T-helper 1 cell treated with Interleukin-12 subunit alpha and Interleukin-12 subunit beta and Interleukin-4 antibody, amounts not matched to agents 30 ng/mL and 1 ng/mL, for 36 hours (primary cell): ENCODE results near the gene CALCR. TPM values are rescaled to one million over a fixed set of nuclear protein-coding genes. Genes with fewer than 3 reads are reported as not detected.
"Not testable (repeated sequence)": the region's sequence is repeated elsewhere in the genome, so short reads cannot be mapped to it uniquely, and the experiment has no call there.

Experiments
- intact Hi-C: fragments of 100-400 bp; cut with micrococcal nuclease; formaldehyde crosslinking; loops from one replicate; pipeline ENCODE4 v1.15.1; 2024
- total RNA-seq: library from RNA; stranded (reverse); gene quantifications from 2 replicates; pipeline ENCODE4 v1.2.3, GENCODE V29; 2022

CALCR gene
- total RNA-seq = not detected in 2 replicates

DNA sequence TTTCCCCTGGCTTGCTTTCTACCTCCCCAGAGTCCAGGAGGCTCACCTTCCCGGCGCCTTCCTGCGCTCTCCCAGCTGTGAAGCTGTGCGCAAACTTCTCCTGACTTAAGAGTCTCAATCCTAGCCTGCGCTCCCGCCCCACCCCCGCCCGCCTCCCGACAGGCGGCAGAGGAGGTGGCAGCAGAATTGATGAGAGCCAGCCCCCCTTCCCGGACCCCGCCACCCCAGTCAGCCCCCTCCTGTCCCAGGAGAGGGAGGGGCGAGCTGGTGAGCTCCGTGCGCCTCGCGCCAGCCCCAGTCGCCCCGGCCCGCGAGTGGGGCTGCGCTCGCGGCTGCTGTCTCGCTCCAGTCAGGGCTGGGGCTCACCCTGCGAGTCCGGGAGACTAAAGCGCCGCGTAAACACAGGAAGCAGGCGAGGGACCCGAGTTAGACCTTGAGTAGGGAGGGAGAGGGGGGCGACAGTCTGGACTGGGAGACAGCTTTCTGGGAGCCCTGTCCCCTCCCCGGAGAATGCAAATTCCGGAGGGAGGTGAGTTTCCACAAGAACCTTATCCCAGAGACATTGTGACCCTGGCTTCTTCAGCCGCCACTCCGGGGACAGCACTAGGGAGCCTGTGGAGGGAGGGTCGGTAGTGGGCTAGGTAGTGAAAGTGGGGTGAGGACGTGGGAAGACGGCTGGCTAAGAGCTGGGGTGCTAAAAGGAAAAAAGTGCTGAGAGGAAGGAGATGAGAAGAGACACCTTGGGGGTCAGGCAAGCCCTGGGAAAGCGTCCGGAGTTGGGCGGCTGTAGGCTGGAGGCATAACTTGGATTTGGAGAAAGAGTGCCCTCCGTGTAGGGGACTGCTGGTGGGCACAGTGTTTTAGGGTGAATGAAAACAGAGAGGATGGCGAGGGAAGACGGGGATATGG is at the start of gene CALCR:
Gene CALCR (minus strand): TSS at position 79 of the 909 bp plus-strand sequence. CDS start 87,743 bp downstream, outside the sequence.
- intact Hi-C loops = no loop called here

DNA sequence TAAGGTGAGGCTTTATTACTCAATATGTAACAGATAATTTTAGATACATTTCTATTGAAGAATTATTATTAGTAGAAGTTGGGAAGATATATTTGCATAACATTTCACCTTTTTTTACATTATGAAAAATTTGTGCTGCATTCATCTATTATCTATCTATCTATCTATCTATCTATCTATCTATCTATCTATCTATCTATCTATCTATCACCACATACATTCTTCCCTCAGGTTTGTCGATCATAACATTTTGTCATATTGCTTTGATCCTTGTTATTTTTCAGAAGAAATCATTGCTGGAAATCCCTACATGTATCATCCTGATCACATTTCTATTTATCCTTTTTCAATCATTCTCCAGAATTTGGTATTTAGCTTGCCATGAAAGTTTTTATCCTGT is 49.3 kb upstream of the CALCR start:
- intact Hi-C loops = loop anchor here (2.0 to 10.0 kb wide), 2 partner anchors 461 to 771 kb away; partner anchors contain the start of gene COL1A2

DNA sequence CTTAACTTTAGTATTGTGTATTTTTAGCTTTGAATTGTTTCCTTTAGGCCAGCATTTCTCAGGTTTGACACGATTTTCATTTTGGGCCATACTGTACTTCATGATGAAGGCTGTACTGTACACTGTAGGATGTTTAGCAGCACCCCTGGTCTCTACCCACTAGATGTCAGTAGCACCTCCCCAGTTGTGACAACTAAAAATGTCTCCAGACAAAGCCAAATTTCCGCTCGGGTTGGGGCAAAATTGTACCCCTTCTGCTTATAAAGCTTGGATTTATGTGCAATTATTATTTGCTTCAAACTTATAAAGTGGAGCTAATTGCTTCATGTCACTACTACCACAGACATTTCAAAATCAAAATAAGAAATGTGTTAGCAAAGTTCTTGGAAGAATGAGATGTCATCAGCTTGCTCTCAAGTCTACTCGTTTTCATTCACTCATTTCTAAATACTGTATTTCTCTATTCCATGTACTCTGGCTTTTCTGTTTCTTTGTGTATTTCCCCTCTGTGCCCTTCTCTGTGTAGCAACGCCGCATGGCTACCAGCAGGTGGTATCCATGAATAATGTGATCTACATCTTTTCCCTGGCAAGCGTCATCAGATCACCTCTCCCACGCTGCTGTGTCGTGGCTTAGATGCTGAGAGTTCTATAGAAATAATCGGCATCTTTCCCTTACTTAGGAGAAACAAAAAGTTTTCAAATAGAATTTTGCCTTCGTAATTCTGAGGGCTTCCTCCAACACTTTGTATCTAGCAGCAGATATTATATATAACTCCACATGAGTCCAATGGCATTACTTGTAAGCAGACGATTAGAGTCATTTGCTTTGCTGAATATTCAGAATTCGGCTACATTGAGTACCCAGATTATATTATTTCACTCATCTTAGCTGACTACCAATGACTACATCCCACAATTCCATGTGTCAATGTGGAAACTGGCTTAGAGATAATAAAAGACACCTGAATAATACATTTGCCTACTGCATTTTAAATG is 47.8 kb upstream of the CALCR start:
- intact Hi-C loops = loop anchor here (2.0 to 10.0 kb wide), 2 partner anchors 462 to 772 kb away; partner anchors contain the start of gene COL1A2

DNA sequence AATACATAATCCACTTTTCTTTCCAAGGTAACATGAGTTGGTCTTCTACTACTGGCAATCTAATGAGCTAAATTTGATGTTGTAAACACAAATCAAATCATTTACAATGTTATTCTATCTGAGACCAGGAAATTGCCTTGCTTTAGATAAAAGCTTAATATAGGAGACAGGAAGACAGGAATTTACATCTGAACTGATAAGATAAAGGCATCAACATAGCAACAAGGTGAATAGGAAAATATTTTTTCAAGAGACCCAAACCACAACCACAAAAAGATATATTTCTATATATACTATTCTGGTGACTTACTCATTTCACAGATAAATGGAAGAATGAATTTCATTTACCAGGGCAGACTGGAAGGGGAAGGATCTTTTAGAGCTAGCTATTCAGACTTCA is 46.3 kb upstream of the CALCR start:
- intact Hi-C loops = loop anchor here (10.0 kb wide), 1 partner anchor 464 kb away; no protein-coding TSS in a partner anchor

DNA sequence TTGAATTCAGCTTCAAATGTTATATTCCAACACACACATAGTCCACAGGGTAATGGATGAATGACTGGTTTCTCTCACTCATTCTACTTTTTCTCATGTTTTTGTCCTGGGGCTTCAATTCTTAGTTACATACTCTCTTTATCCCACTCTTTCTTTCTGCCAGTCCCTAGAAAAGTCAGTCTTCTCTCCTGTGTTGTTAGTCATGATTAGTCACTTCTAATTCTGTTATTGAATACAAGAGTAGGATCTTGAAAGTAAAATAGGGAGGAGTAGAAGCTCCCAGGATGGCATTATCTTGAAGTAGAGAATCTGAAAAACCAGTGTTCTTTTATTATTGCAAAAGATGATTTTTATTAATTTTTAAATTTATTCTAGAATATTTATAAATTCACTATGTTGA is 45.5 kb upstream of the CALCR start:
- intact Hi-C loops = loop anchor here (10.0 kb wide), 1 partner anchor 465 kb away; no protein-coding TSS in a partner anchor

DNA sequence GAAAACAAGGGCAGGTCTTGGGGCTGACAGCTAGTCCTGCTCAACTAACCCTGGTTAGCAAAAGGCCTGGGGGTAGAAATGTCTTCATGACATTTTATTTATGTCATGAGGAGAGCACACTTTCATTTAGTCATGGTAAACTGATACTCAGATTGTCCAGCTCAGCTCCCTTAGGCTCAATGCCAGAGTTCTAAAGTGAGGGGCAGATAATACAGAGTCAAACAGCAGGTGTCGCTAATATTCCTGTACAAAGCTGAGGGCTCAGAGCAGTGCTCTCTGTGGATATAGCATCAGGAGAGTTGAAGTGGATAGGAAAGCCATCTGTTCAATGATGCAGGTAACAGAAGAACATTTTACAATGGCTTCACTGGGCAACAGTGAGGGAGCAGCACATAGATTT is 26.8 kb upstream of the CALCR start:
- intact Hi-C loops = no loop called here

DNA sequence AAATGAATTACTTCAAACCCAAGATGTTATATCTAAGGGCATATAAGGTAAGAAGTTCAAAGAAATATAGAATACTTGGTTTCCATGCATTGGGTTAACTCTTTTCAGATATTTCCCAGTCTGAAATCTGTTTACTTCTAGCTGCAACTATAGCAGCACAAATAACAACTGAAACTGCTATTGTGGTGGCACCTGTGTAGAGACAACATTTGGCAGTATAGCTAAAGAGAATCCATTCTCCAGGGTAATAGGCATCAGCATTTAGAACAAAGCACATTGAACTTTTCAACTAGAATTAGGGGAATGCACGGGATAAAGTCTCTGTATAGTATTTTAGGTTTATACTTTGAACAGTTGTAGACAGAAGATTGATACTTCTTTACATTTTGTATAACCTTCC is 19.7 kb upstream of the CALCR start:
- intact Hi-C loops = no loop called here

DNA sequence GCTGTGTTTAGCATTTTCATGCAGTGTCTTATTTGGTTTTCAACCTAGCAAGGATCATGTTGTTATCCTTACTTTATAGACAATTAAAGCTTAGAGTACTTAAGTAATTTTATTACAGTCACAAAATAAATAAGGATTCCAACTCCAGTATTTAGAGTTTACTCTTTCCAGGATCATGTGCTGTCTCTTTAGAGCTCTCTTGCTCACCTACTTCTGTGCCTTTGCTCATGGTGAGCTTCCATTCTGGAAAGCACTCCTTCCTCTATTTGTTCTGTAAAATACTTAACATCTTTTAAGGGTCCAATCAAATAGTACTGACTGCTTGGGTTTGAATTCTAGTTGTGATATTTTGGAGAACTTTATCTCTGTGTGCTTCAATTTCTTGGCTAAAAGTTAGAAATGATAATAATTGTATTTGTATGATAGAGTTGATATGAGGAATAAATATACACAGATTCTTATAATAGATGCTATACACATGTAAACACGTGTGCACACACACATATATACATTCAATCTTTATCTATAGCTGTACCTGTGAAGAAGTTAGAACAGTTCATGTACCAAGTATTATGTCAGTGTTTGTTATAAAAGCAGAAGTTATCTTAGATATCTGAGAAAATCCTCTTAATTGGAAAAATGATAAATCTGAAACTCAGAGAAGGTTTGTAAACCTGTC is 18.2 kb upstream of the CALCR start:
- intact Hi-C loops = no loop called here

DNA sequence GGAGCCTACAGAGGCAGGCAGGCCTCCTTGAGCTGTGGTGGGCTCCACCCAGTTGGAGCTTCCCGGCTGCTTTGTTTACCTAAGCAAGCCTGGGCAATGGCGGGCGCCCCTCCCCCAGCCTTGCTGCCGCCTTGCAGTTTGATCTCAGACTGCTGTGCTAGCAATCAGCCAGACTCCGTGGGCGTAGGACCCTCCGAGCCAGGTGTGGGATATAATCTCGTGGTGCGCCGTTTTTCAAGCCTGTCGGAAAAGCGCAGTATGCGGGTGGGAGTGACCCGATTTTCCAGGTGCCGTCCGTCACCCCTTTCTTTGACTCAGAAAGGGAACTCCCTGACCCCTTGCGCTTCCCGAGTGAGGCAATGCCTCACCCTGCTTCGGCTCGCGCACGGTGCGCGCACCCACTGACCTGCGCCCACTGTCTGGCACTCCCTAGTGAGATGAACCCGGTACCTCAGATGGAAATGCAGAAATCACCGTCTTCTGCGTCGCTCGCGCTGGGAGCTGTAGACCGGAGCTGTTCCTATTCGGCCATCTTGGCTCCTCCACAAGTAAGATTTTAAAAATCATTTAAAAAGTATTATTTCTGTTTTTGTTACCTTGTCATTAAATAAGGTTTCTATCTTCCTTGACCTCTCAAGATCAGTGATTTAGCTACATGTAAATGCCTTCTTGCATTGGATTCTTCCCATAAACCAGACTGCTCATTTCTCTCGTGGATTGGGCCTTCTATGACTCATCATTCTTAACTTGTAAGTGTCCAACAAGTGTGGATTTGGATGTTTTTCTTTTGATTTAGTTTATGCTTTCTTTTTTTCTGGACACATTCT is 16.9 kb upstream of the CALCR start:
- intact Hi-C loops = not testable (repeated sequence)

DNA sequence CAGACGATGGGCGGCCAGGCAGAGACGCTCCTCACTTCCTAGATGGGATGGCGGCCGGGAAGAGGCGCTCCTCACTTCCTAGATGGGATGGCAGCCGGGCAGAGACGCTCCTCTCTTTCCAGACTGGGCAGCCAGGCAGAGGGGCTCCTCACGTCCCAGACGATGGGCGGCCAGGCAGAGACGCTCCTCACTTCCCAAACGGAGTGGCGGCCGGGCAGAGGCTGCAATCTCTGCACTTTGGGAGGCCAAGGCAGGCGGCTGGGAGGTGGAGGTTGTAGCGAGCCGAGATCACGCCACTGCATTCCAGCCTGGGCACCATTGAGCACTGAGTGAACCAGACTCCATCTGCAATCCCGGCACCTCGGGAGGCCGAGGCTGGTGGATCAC is 11.9 kb upstream of the CALCR start:
- intact Hi-C loops = not testable (repeated sequence)

DNA sequence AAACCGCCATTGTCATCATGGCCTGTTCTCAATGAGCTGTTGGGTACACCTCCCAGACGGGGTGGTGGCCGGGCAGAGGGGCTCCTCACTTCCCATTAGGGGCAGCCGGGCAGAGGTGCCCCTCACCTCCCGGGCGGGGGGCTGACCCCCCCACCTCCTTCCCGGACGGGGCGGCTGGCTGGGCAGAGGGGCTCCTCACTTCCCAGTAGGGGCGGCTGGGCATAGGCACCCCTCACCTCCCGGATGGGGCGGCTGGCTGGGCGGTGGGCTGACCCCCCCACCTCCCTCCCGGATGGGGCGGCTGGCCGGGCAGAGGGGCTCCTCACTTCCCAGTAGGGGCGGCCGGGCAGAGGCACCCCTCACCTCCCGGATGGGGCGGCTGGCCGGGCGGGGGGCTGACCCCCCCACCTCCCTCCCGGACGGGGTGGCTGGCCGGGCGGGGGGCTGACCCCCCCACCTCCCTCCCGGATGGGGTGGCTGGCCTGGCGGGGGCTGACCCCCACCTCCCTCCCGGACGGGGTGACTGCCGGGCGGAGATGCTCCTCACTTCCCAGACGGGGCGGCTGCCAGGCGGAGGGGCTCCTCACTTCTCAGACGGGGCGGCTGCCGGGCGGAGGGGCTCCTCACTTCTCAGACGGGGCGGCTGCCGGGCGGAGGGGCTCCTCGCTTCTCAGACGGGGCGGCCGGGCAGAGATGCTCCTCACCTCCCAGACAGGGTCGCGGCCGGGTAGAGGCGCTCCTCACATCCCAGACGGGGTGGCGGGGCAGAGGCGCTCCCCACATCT is 11.4 kb upstream of the CALCR start:
- intact Hi-C loops = not testable (repeated sequence)

DNA sequence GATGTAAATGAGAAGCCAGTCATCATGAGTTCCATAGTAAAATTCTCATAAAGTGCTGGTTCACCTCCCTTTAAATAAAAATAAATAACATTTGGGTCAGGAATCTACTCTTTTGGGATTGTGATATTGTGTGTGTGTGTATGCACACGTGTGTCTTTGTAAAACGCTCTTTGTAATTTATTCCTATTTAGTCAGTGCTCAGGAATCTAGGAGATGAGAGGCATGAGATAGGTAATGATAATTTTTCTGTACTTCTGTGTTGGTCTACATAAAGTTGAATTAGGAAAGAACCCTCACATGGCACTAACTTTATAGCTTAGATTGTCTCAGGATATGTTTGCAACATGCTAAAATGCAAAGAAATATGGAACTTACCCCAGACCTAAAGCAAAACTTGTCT is 4.9 kb upstream of the CALCR start:
- intact Hi-C loops = no loop called here

DNA sequence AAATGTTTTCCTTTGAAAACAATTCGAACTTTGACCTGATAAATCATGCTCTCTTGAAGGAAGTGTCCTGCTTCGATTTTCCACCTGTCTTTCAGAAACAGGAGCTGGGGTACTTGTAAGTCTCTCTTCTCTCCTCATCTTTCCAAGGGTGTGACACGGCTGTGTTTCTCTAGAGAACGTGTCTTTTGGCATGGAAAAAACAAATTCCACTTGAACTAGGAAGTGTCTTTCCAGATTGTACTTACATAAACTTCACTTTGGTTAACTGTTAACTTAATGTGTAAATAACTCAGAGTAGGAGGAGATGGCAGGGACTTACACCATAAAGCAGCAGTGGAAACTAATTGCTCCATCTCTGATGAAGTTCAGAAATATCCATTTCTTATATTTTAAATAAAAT is 4.2 kb upstream of the CALCR start:
- intact Hi-C loops = no loop called here

DNA sequence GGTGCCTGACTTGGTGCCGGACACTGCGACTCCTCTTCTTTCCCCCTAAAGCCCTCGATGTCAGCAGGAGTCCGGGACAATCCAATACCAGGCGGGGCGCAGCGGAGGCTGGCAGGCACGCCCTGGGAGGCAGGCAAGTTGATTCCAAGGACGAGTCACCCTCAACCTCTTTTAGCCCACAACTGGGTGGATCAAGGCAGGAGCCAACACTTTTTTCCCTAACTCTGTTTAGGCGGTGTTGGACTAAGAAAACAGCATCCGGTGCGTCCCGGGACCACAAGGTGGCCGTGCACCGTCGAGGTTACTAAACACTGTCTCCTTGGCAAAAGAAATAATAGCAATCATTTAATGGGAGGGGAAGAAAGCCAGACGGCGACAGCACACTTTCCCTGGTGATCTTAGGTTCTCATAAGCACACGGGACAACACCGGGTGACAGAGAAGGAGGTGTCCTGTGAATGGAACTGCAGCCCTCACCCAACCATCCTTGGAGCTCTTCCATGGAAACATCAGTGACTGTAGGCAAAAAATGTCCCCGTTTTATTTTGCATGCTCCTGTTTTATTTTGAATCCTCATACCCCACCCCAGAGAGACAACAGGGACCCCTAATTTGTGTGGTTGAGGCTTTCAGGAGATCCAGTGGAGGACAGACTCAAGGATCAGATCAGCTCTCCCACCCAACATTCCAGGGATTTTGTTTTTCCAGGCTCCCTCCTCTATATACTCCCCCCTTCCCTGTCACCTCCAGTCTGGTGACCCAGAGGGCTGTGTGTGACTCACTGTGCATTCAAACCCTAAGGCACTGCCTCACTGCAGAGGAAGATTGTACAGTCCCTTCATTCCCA is 1.3 kb upstream of the CALCR start:
- intact Hi-C loops = no loop called here

DNA sequence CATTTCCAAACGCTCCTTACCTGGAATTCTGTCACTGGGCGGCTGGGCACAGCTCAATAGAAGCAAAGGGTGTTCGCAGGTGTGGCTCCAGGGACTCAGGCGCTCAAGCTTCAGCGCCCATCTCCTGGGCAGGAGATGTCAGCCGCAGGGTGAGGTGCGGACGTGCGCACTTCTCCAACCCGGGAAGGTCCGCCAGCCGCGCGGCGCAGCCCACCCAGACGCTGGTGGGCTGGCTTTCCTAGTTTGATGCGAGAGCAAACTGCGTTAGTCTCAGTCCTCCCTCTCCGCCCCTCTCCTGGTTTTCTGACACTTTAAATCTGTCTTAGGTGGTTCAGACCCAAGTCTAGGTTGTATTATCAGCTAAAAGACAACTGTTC is 267 bp downstream of the CALCR start:
- intact Hi-C loops = no loop called here

DNA sequence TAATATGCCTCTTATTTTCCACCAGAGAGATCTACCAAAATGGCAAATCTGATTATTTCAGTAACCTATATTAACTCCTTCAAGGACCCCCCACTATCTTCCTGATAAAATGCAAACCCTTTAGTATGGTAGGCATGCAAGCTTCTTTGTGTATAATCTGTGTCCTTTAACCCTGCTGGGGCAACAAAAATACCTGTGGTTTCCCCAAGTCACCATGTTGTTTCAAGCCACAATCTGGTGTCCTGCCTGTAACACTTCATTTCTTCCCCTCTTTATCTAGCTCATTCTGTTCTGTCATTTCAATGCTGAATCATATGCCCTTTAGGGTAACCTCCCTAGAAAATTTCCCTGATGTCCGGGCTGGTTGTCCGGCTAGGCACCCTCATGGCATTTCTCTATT is 5.3 kb downstream of the CALCR start:
- intact Hi-C loops = no loop called here

DNA sequence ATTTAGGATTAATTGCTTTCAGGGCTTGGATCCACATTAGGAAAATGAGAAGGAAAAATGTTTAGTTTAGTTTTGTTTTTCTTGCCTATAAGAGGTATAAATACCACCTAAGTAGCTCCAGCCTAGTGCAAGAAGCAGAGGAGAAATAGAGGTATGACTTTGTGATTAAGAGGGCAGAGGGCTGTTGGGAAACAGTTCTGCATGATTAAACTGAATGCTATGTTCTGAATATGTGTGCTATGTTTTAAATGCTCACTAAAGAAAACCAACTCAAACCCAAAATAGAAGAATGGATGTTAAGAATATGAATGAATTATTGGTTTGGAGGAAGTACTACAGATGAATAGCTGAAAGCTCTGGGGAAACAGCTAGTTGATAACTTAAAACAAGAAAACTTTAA is 7.6 kb downstream of the CALCR start:
- intact Hi-C loops = no loop called here

DNA sequence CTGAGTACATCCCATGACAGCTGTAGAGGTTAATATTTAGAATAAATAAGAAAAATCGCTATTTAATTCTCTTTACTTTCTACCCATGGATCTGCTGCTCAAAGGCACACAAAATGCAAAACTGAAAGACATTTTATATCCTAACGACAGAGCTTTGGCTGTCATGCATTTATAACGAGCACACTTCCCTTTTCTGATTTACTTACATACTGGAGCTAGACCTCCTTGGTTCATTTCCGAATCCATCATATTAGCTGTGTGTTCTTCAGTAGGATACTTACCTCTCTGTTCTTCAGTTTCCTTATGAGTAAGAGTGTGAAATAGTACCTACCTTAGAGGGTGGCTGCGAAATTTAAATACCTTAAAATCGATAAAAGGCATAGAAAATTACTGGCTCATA is 10.9 kb downstream of the CALCR start:
- intact Hi-C loops = no loop called here

DNA sequence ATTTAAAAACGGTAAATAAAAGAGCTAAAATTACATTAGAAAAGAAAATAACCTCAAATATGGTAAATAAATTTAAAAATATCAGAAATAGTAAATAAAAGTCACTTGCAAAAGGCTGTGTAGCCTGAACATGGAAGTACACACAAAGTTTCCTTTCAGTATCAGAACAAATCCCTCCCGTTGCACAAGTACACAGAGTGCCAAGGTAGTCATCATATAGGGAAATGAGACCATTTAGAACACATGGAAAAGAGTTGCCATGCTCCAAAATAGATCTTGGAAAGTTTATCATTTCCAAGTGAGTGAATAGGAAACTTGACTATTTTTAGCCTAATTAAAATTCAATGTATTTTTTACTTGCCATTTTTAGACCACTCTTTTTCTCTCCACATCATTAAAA is 11.6 kb downstream of the CALCR start:
- intact Hi-C loops = no loop called here
